Measurements from ENCODE around the gene HDAC4.

GRCh38 chr2:239136762-239137161, 264.1 kb downstream of the HDAC4 start:
- no peak for TF ChIP-seq CTCF (IDR thresholded peaks at IDR 0.05)
- no peak for TF ChIP-seq HMGXB4 (CRISPR knock-in tag; IDR thresholded peaks at IDR 0.05)

Measured in WTC11 (cell line).